AG08395 (cell line): ENCODE data around the gene GPR146.

Source experiments
- DNase-seq: peaks from one replicate; pipeline ENCODE4 v3.0.0; 2012; ENCODE audit warnings: mixed read lengths, low spot score

The GPR146 gene

DNA sequence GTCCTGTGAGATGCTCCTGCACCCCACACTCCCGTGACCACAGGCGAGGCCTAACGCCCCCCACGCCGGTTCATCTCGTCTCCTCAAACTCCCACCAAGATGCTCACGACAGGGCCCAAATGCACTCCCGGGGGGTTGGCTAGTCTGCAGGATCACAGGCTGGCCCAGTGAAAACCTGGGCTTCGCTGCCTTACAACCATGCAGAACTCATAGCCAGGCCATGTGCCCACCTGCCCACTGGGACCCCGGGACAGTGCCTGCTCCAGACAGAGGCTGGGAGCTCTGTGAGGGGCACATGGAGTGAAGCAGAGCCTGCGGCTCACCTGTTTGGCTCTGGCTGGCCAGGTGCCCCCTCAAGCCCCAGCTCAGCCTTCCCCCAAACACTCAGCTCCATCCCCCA, 34.2 kb downstream of the GPR146 start:
- no peak for DNase-seq

DNA sequence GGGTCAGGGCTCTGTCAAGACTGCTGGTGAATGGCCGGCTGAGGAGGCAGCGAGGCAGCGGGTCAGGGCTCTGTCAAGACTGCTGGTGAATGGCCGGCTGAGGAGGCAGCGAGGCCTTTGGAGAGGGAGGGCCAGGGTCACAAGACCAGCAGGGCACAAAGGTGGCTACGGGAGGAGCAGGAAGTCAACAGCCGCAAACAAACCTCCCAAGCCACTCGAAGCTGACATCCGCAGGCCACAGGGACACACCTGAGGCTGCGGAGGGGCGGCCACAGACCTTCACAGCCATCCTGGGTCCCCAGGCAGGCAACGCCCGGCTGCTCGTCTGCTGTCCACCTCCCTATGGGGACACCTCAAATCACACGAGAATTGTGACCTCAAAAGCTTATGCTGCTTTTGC, 34.6 kb downstream of the GPR146 start:
- DNase-seq: no peak

DNA sequence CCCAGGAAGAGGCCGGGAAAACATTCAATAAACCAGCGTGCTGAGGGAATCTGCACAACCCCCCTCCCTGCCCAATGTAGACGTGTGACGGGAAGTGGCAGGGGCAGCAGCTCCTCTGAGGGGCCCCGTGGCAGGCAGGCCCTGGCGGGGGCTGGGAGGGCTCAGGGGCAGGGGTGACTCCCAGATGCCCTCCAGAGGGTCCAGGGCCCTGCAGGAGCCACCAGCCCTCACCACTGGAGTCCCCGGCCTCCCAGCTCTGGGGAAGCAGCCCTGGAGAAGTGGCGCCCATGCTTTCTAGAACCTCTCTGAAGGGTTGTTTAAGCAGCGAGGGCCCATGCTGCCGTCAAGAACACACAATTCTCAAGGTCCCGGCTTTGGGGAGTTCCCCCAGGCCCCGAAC, 35.2 kb downstream of the GPR146 start:
- no peak for DNase-seq

DNA sequence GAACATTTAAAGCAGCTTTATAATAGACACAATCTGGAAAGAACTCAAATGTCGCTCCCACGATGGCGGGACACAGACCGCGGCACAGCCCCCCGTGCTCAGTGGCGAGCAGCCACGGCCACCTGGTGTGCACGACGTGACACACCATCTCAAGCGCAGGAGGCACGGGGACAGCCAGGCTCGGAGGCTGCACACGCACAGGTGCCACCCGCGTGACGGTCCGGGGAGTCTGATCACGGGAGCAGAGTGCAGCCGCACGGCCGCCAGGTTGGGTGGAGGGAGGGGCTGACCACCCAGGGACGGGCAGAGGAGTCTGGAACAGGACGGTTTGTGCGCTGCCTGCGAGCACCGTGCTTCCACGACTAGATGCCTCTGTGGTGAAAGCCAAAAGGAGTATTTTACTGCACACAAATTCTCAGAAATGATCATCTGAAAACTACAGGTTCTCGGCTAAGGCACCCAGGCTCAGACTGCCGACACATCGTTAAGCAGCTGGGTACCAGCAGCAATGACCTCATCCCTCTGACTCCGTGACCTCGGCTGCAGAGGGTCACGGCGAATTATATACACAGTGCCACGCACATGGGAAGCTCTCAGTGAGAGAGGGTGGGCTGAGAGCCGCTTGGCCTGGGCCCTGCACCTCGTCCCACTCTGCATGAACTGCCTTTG, 36.0 kb downstream of the GPR146 start:
- no peak for DNase-seq

DNA sequence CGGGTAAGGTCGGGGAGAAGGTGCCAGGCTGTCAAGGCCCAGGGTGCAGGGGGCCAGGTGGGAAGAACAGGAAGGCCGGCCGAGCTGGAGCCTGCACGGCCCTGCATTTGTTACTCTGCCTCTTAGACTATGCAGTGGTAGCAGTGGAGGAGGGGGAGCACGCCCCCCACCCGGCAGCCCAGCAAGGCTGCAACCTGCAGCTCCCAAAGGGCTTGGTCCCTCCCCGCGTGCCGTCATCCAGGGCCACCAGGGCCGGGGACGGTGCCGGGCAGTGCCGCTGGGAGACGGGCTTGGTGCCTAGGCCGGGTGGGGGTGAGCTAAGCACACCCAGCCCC, 36.5 kb downstream of the GPR146 start:
- no peak for DNase-seq

DNA sequence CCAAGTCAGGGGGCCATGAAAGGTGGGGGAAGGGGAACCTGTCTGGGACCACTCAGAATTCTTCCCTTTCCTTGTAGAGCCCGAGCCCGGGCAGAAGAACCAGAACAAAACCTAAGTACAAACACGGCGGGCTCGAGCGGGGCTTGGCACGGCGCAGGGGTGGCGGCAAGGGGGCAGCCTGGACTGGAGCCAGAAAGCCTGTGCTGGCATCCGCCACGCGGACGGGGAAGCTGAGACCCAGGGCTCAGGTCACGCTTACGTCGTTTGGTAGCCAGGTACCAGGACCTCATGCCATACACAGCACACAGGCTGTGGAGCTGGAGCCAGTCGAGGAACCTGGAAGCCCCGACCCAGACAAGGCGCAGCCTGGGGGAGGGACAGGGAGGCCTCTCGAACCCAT, 37.0 kb downstream of the GPR146 start:
- no peak for DNase-seq

DNA sequence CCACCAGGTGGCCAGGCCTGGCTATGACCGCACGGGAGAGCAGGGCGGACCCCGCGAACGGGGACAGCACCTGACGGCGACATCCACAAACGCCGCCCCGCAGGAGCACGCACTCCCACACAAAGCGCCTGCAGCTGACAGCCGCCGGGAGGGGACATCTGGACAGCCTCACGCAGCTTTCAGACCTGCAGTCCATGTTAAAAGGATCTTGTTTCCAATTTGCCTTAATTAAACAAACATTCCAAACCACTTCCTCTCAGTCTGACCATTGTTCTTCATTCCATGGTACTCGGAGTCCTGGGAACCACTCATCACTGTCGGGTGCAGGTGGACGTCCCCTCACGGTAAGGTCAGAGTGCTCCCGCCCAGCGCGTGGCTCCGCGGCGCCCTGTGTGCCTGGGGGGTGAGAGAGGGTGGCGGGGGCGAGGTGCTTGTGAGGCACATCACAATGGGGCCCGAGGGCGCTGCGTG, 37.6 kb downstream of the GPR146 start:
- DNase-seq: no peak

DNA sequence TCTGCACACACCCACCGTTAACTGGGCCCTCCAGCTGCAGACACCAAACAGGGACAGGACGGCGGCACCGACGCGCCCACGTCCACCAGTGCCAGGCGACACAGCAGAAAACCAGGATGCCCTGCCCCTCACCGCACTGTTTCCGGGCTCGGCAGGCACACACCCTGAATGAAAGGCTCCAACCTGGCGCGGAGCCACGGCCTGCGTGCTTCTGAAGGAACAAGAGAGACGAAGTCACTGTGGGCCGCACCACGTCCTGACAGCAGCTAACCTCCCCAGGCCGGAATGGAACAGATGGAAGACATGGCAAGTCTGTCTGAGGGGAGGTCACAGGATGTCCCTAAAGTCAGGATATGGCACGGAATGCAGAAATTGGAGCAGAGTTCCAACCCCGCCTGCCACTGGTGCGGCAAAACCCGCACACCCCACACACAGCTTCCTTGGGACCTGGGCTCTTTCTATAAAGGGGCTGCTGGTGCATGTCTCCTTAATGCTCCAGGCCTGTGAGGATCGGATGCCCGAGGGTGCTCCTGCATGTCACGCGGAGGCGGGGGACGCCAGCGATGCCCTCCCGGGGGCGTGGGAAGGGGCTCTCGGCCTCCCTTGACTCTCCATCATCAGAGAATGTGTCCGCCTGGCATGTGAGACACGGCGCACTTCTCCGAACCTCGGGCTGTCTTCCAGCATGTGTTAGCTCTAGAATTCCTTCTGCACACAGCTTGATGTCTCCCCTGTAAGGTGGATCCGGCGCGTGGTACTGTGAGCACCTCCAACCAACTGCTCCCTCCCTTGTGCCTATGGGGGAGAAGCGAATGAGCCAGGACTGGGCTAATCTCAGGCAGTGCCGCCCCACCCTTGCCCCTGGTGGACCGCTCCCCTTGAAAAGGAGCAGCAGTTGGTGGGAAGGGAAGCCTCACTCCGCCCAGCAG, 39.6 kb downstream of the GPR146 start:
- no peak for DNase-seq

DNA sequence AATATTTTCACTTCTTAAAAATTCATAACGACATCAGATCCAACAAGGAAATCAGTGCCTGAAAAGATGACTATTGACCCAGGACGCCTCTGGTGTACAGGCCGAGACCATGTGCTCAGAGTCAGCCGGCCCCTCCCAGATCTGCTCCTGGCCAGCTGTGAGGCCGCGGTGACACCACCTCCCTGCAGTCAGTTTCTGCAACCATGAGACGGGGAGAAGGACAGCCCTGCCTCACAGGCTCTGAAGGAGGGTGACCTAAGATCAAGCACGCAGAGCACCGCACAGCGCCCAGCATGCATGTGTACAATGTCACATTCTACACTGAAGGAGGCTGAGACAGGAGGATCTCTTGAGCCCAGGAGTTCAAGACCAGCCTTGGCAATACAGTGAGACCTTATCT, 40.9 kb downstream of the GPR146 start:
- no peak for DNase-seq

DNA sequence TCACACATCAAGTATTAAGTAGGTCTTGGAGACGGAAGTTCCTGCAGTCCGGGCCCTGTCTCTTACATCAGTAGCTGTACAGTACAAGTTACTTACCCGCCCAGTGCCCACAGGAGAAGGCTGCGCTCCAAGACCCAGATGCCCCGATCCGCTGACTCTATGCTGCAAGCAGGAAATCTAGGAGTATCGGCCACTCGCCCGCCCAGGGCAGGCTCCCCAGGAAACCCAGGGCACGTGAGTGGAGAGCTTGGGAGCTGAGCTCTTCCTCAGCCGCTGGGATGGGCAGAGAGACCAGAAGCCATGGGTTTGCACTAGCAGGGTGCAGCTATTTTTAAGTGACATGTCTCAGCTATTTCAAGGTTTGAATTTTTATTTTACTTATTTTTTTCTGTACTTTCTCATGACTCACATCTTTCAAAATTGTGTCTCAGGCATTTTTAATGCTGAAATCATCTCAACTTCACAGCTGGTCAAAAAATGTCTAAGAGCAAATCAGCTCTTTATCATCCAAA, 41.6 kb downstream of the GPR146 start:
- peak; percentile 33 for DNase-seq

DNA sequence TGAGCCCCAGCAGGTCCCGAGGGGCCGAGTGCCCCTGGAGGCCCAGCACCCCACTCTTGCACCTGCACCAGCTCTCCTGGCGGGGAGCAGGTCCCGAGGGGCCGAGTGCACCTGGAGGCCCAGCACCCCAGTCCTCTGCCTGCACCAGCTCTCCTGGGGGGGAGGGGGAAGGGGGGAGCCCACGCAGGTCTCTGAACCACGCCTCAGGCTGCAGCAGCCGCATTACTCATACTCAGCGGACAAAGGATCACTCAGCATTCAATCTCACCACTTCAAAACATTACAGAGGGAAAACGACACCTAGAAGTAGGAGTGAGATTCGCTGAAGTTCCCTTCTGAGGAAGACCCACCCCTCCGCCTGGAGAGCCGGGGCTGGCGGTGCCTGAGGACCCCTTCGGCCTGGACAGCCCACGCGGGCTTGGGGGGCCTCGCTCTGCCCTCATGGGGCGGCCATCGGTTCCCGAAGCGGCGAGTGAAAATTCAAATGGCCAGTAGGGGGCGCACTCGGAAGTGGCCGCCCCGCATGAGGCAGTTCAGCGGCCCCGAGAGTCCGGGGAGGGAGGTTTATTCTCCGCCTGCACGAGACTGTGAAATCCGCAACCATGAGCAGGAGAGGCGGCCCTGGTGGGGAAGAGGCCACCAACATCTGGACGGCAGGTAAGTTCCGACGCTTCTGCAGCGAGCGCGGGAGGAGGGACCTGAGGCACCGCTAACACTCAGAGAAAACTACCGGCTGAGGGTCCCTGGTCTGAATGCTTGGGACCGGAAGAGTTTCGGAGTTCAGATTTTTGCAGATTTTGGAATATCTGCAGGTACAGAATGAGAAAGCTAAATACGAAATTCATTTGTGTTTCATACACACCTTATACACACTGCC, 42.5 kb downstream of the GPR146 start:
- DNase-seq: peak; percentile 84

DNA sequence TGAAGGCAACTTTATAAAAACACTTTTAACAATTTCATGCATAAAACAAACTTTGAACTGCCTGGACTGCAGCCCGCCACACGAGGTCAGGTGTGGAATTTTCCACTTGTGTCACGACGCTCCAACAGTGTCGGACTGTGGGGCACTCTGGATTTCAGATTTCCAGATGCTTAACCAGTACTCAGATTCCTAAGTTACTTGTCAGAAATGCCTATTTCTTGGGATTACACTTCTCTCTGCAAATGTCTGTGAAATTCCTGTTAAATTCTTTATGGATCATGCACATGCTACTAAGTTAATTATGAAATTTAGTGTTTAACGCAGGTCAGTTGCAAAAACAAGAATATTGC, 43.1 kb downstream of the GPR146 start:
- DNase-seq: peak; percentile 69

DNA sequence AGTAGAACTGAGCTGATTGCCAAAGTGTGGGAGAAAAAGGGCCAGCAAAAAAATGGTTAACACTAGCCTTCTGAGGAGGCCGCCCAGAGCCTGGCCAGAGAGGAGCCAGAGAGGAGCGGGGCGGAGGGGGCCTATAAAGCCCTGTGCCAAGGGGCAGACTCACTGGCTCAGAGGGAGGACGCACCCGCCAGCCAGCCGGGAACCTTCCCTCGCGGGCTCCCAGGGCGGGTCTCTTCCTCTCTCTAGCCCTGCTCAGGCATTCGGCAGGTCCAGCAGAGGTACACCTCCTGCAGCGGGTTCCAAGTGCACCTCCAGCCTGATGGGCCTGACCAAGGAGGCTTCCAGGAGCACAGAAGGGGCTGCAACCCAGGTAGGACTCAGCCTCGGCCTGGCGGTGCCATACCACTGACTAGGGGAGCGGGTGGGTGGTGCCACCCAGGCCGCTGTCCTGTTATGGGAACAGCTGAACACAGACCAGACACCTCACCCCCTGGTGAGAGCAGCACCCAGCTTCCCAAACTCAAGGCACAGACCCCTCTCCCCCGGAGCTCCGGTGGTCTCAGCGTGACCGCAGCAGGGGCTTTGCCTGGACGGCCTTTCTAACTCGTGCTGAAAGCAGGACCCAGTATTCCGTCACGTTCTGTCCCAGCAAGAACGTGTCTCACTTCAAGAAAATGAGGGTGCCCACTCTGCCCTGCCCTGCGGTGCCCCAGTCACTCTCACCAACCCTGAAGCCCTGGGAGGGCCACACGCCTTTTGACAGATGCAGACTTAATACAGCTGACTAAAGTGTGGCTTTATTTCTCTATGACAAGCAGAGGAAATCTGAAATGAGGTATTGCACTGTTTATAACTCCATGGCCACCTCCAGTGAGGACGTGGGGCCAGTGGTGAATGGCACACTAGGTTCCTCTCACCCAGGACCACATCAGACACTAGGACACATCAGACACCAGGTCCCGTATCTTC, 43.9 kb downstream of the GPR146 start, which contains the start of gene GPER1:
Gene GPER1, plus strand, starts transcription at position 162 of the 969 bp plus-strand sequence. CDS start 3,616 bp downstream, outside the sequence.
- peak; percentile 82 for DNase-seq

DNA sequence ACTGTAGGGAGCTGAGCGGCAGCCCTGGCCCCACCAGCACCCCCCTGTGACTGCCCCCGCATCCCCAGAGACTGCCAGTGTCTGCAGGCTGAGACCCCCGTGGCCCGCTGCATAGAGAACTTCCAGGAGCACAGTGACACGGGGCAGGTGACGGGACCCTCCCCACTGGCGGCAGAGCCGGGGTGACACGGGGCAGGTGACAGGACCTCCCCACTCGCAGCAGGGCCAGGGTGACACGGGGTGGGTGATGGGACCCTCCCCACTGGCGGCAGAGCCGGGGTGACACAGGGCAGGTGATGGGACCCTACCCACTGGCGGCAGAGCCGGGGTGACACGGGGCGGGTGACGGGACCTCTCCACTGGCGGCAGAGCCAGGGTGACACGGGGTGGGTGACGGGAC, 45.9 kb downstream of the GPR146 start:
- DNase-seq: no peak

DNA sequence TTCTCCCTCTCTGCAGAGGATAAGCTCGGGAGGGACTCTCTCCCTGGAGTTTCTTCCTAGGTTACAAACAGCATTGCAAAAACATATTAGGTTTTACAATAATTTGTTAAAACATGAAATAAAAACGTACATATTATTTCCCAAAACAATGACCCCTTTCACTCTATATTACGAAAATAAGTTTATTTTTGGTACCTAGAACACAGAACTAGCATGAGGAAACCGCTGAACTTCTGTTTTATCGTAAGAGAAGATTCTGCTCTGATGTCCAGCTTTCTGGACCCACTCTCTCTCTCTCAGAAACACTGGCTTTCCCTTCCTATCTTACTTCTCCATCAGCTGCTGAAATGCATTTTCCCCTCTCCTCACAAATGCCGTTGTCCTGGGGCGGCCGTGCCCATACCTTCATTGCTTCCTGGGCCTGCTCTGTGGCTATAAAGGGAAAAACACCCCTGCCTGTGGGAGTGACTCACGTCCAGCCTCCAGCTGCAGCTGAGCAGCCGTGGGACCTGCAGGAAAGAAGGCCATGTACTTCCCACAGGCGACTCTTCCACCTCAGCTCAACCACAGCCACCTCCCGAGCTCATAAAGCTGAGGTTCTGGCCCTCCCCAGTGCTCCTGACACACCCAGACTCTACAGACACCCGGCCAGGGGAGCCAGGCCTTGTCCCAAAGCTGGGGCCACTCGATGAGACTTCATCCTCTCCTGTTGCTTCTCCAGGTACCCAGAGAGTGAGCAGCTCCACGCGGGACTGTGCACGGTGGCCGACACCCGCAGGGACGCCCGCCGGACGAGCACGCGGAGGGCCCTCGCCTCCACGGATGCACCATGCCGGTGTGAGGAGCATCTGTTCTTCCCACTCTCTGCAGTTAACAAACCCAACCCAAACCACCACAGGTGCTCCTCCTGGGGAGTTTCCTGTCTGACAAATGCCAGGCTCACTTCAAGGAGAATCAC, 46.6 kb downstream of the GPR146 start:
- no peak for DNase-seq

DNA sequence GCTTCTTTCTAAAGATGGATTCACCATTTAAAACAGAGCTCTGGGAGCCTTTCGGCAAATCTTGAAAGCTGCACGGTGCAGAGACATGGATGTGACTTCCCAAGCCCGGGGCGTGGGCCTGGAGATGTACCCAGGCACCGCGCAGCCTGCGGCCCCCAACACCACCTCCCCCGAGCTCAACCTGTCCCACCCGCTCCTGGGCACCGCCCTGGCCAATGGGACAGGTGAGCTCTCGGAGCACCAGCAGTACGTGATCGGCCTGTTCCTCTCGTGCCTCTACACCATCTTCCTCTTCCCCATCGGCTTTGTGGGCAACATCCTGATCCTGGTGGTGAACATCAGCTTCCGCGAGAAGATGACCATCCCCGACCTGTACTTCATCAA, 47.3 kb downstream of the GPR146 start:
- DNase-seq: no peak

DNA sequence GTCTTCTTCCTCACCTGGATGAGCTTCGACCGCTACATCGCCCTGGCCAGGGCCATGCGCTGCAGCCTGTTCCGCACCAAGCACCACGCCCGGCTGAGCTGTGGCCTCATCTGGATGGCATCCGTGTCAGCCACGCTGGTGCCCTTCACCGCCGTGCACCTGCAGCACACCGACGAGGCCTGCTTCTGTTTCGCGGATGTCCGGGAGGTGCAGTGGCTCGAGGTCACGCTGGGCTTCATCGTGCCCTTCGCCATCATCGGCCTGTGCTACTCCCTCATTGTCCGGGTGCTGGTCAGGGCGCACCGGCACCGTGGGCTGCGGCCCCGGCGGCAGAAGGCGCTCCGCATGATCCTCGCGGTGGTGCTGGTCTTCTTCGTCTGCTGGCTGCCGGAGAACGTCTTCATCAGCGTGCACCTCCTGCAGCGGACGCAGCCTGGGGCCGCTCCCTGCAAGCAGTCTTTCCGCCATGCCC, 47.9 kb downstream of the GPR146 start:
- no peak for DNase-seq

DNA sequence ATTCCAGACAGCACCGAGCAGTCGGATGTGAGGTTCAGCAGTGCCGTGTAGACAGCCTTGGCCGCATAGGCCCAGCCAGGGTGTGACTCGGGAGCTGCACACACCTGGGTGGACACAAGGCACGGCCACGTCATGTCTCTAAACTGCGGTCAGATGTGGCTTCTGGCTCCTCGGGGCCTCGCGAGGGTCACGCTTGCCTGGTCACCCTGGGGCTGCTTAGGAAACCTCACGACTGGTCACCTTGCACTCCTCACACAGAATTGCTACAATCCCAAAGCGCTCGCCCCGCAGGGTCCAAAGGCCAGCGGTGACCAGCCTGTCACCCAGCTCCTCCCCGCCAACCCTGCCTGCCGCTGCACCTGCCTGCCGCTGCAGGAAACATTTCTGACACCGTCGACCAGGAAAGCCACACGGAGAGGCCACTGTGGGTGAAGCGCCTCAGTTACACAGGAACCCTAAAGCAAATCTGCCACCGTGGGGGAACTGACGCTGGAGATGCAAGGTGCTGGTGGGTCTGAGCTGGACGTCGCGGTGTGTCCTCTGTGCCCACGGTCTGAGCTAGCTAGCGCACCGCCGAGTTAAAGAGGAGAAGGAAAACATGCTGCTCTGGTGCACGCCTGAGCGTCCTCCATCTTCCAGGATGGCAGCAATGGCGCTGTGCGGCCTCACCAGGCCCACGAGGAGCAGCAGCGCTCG, 48.6 kb downstream of the GPR146 start:
- no peak for DNase-seq

DNA sequence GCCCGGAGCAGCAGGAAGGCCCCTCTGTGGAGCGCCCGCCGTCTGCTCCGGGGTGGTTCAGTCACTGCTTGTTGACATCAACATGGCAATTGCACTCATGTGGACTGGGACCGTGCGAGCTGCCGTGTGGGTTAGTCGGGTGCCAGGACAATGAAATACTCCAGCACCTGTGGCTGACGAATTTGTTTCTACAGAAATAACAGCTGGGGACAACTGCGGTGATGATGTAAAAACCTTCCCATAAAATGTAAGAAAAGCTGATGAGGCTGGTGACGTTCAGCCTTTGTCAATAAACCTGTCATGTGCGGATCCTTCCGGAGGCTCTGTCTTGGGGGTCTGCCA, 49.1 kb downstream of the GPR146 start:
- DNase-seq: no peak
